ENCODE results near the gene SEMA3C.

Gene SEMA3C

DNA sequence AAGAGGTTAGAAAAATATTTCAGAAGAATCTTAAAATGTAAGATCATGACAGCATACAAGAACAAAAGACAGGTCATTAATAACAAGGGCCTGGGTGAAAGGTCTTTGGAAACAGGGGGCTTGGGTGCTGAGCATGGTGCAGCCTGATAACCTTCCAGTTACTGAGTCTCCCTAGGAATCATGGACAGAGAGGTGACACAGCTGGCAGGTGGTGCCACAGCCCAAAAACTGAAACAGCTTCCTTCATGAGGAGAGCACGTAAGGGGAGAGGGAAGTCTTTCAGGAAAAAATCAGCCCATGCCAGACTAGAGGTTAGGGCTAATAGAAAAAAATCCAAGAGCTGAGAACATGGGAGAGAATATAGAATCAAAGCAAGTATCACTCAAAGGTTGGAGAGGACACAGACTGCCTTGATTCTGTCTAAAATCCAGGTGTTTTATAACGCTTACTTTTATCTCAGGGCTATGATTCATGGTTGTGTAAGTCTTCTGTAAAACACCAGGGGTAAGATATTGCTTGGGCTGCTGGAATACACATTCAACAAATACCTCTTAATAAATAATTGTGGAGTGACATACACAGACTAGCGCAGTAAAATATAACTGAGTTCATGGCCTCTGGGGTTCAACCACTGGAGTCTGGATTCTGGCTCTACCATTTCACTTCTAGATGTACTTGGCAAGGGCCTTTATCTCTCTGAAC lies 88.1 kb downstream of the SEMA3C start:
- no peak overlapping the region for H3K4me3 ChIP-seq (ENCODE audit: low read depth, low read length)
- TF ChIP-seq, protein P1, sequence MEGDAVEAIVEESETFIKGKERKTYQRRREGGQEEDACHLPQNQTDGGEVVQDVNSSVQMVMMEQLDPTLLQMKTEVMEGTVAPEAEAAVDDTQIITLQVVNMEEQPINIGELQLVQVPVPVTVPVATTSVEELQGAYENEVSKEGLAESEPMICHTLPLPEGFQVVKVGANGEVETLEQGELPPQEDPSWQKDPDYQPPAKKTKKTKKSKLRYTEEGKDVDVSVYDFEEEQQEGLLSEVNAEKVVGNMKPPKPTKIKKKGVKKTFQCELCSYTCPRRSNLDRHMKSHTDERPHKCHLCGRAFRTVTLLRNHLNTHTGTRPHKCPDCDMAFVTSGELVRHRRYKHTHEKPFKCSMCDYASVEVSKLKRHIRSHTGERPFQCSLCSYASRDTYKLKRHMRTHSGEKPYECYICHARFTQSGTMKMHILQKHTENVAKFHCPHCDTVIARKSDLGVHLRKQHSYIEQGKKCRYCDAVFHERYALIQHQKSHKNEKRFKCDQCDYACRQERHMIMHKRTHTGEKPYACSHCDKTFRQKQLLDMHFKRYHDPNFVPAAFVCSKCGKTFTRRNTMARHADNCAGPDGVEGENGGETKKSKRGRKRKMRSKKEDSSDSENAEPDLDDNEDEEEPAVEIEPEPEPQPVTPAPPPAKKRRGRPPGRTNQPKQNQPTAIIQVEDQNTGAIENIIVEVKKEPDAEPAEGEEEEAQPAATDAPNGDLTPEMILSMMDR (IDR thresholded peaks at IDR 0.05; ENCODE audit: low read depth, low read length, missing control alignments), result no peak
- in situ Hi-C loops (cut with HindIII; ENCODE audit: low sequenced_read_pairs), result no loop called here

DNA sequence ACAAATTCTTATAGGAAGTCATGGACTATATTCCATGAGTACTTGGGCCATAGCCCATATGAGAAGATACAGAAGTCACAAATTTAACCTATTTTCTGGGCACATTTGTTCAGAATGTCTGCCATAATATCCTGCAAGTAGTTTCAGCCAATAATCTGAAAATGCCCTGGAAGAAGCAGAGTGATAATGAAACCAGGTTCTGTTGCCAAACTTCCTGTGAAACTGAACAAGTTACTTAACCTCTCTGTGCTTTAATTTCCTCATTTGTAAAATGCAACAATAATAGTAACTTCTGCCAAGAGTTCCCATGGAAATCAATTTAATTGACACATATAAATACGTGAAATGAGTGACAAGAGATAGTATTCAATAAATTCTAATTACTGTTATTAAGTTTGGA lies 88.8 kb downstream of the SEMA3C start:
- no peak overlapping the region for H3K4me3 ChIP-seq (ENCODE audit: low read depth, low read length)
- in situ Hi-C loops (cut with HindIII; ENCODE audit: low sequenced_read_pairs), result no loop called here
- TF ChIP-seq, protein P1 (IDR thresholded peaks at IDR 0.05; ENCODE audit: low read depth, low read length, missing control alignments), result no peak
- DNase-seq (ENCODE audit: low read depth), result no peak

More for the DNA sequence above, 88.1 kb downstream of the SEMA3C start:
- no peak for DNase-seq (ENCODE audit: low read depth)

DNA sequence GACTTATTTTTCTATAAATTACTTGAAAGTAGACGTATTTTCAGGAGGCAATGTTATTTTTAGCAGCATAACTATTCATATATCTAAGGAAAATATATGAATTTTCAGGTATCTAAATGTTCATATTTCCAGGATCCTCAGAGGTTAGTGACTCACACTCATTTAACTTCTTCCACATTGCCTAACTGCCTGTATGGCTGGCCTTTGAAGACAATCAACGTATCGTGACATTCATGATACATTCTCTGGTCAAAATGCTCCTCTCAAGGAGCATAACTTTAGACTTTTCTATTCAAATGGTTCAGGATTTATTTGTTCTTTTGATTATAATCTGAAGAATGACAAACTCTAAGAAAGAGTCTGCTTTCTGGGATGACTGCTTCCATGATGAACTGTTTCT lies 89.3 kb downstream of the SEMA3C start:
- no peak for DNase-seq (ENCODE audit: low read depth)
- in situ Hi-C loops (cut with HindIII; ENCODE audit: low sequenced_read_pairs), result no loop called here
- TF ChIP-seq, protein P1 (IDR thresholded peaks at IDR 0.05; ENCODE audit: low read depth, low read length, missing control alignments), result no peak
- H3K4me3 ChIP-seq (ENCODE audit: low read depth, low read length), result no peak overlapping the region

DNA sequence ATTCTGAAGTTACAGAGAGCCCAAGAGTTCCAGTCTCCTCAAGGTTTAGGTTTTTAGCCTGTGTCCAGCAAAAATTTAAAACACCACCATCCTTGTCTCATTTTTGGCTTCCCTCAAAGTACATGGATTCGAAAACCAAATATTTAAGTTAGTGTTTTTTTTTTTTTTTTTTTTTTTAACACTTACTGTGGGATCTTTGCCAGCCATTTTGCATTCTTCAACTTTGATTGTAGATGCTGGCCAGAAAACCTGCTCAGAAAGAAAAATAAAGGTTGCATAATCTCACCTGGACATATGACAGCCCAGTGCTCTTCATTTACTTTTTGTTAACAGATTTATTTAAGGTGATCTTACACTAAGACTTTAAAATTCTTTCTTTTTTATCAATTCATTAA lies 91.6 kb downstream of the SEMA3C start:
- TF ChIP-seq, protein P1 (IDR thresholded peaks at IDR 0.05; ENCODE audit: low read depth, low read length, missing control alignments), result no peak
- peak; percentile 54 for DNase-seq (ENCODE audit: low read depth)
- no peak overlapping the region for H3K4me3 ChIP-seq (ENCODE audit: low read depth, low read length)
- in situ Hi-C loops (cut with HindIII; ENCODE audit: low sequenced_read_pairs), result no loop called here

DNA sequence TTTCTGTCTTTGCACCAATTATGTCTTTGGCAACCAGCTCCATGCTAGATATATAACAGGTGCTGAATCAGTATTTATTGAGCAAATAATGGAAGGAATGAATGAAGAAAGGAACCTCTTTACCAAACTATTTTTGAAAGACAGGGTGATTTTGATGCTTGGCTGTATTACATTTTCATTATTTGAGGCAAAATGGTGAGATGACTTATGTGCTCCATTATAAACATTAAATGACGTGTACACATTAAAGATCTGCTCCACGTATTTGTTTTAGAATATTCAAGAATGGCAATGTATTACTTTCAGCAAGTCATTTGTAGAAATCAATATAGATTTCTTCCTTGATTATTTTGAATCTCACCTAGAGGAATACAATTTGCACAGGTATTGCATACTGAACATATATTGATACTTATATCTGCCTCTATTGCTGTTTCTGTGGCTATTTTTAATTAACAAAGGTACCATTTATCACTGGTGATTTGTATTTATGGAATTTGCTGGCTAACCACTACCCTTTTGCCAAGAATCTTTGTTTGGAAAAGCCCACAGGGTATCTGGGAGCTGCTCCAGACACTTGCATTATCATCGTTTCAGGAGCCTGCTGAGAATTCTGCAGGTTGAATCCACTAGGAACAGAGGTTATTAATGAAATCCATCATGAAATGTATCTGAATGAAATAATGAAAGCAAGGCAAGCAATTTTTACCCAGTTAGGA lies 92.2 kb downstream of the SEMA3C start:
- TF ChIP-seq, protein P1 (IDR thresholded peaks at IDR 0.05; ENCODE audit: low read depth, low read length, missing control alignments), result no peak
- in situ Hi-C loops (cut with HindIII; ENCODE audit: low sequenced_read_pairs), result no loop called here
- peak; percentile 94 for DNase-seq (ENCODE audit: low read depth)
- no peak overlapping the region for H3K4me3 ChIP-seq (ENCODE audit: low read depth, low read length)

DNA sequence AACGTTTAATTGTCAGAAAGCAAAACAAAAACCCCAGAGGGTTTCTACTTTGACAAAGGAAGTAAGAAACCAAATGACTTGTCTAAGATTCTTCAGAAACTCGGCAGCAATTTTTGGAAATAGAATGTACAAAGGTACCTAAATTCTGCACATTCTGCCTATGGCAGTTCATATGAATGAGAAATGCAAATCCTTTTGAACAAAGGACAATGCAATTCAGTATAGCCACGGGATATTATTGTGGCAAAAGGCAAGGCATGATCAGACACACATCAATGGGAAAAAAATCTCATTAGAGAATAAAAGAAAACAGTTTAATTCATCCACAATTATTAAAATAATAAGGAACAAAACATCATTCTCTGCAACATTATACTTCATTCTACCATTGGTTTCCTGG lies 93.4 kb downstream of the SEMA3C start:
- no peak for DNase-seq (ENCODE audit: low read depth)
- TF ChIP-seq, protein P1 (IDR thresholded peaks at IDR 0.05; ENCODE audit: low read depth, low read length, missing control alignments), result no peak

More for the DNA sequence above, 93.4 kb downstream of the SEMA3C start:
- no peak overlapping the region for H3K4me3 ChIP-seq (ENCODE audit: low read depth, low read length)
- in situ Hi-C loops (cut with HindIII; ENCODE audit: low sequenced_read_pairs), result no loop called here

Data from astrocyte of the cerebellum (primary cell).